A673 (cell line): ENCODE measurements around the gene UBE2E2.

Experiments used
- EZH2 ChIP-seq: fragments of 200-600 bp; sonication (generic); IDR thresholded peaks from 2 replicates; pipeline ENCODE4 v1.6.1; 2017; ENCODE audit warnings: borderline replicate concordance, low read depth, mild to moderate bottlenecking, mixed read lengths, antibody characterized with exemption, low read length; ENCODE audit not compliant: poor library complexity, severe bottlenecking
- TF ChIP-seq, protein P1 (sequence below): fragments of 300-800, 200-600 bp; sonication (generic); conservative IDR thresholded peaks from 2 replicates; pipeline ENCODE4 v1.5.1; 2017; ENCODE audit warnings: low read depth, mild to moderate bottlenecking, antibody characterized with exemption, low read length, moderate library complexity, mixed read lengths

DNA sequence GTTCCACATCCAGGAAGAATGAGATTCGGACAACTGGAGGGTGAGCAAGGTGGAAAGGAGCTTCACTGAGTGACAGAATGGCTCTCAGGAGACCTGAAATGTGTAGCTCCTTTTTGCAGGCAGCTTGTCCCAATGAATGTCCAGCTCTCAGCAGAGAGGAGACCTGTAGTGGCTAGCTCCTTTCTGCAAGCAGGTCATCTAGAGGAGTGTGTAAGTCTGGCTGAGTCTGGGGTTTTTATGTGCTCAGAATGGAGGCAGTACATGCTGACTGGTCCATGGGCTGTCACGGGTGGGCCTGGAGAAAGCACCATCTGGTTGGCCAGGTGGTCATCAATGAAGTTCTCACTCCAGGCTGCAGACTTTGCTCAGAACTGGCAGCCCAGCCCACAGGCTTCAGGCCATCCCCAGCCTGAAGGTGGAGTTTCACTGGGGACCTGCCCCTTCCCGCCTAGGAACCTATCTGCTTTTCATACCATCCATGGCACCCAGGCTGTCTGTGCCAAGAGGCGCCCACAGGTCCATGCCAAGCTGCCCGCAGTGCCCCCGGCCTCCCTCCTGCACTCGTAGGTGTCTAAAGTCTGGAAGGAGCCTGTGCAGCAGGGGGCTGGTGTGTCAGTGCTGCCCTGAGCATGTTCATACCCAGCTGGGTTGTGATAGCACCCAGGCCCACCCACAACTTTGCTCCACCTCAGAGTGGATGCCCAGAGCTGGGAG, 276.6 kb downstream of the UBE2E2 start:
- TF ChIP-seq, protein P1, sequence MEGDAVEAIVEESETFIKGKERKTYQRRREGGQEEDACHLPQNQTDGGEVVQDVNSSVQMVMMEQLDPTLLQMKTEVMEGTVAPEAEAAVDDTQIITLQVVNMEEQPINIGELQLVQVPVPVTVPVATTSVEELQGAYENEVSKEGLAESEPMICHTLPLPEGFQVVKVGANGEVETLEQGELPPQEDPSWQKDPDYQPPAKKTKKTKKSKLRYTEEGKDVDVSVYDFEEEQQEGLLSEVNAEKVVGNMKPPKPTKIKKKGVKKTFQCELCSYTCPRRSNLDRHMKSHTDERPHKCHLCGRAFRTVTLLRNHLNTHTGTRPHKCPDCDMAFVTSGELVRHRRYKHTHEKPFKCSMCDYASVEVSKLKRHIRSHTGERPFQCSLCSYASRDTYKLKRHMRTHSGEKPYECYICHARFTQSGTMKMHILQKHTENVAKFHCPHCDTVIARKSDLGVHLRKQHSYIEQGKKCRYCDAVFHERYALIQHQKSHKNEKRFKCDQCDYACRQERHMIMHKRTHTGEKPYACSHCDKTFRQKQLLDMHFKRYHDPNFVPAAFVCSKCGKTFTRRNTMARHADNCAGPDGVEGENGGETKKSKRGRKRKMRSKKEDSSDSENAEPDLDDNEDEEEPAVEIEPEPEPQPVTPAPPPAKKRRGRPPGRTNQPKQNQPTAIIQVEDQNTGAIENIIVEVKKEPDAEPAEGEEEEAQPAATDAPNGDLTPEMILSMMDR: no peak
- TF ChIP-seq EZH2: no peak
